Upper lobe of left lung (tissue), 6 donors: Measurements from ENCODE around the gene VPS9D1. TPM values are rescaled to one million over a fixed set of nuclear protein-coding genes. Genes with fewer than 3 reads are reported as not detected.

Experiments
- ATAC-seq, 2 donors: fragments of 200-7000 bp; cut with Tn5 transposase; one replicate each; pipeline ENCODE4 v1.9.1; 2022; ENCODE audit warnings: mild to moderate bottlenecking in 2 of 2, moderate library complexity in 2 of 2; ENCODE audit not compliant: low FRiP score in 2 of 2
- DNase-seq, 2 donors: peaks; one replicate each; pipeline ENCODE4 v3.0.0-alpha.2; 2019 to 2020
- H3K27ac ChIP-seq, 4 donors: fragments of 200-600 bp; sonication (generic); one replicate each; pipeline ENCODE4 v1.5.1; 2016 to 2019
- H3K27me3 ChIP-seq, 4 donors: fragments of 200-600 bp; sonication (generic); one replicate each; pipeline ENCODE4 v1.5.1; 2017 to 2019
- H3K36me3 ChIP-seq, 4 donors: fragments of 200-600 bp; sonication (generic); one replicate each; pipeline ENCODE4 v1.5.1; 2016 to 2019
- H3K4me1 ChIP-seq, 4 donors: fragments of 200-600 bp; sonication (generic); one replicate each; pipeline ENCODE4 v1.5.1; 2018 to 2019
- H3K4me3 ChIP-seq, 4 donors: fragments of 200-600 bp; sonication (generic); one replicate each; pipeline ENCODE4 v1.5.1; 2017 to 2019; ENCODE audit warnings: mild to moderate bottlenecking in 2 of 4, moderate library complexity in 1 of 4
- H3K9me3 ChIP-seq, 4 donors: fragments of 200-600 bp; sonication (generic); one replicate each; pipeline ENCODE4 v1.5.1; 2018 to 2019
- EP300 ChIP-seq, 4 donors: sonication (generic); formaldehyde crosslinking; IDR thresholded peaks; one replicate each; pipeline ENCODE4 v1.5.1; 2017; ENCODE audit warnings: antibody characterized with exemption in 4 of 4, control low read depth in 2 of 4
- POLR2A ChIP-seq, 4 donors: fragments of 450-650 bp; IDR thresholded peaks; one replicate each; pipeline ENCODE4 v1.5.1; 2016 to 2017; ENCODE audit warnings: antibody characterized with exemption in 4 of 4, mild to moderate bottlenecking in 2 of 4
- POLR2AphosphoS5 ChIP-seq, 2 donors: sonication (generic); formaldehyde crosslinking; IDR thresholded peaks; one replicate each; pipeline ENCODE4 v1.5.1; 2017; ENCODE audit warnings: antibody characterized with exemption in 2 of 2
- WGBS, 2 donors: methylation state at CpG; one replicate each; pipeline ENCODE4 v1.1.5; 2017 to 2018; 5-methylcytosine and 5-hydroxymethylcytosine counted together
- total RNA-seq, 6 donors: library from RNA; depleted of rRNA in 4 of 6; stranded (reverse); fragments of >200 nt in 4 of 6; gene quantifications; one replicate each; pipeline versions ENCODE4 v1.1.0 to v1.2.1, GENCODE V29; 2016 to 2021
- TF ChIP-seq, protein P1 (sequence below), 6 experiments: fragments of 450-650 bp in 4 of 6; fragments of 200-600 bp in 2 of 6; sonication (generic) in 2 of 6; IDR thresholded peaks; one replicate each; pipeline ENCODE4 v1.5.1; 2016 to 2019; ENCODE audit warnings: antibody characterized with exemption in 6 of 6
- donor health status: DM: no; HTN: no; CAD: no; lungs with moderate emphysema.
- donor health status: DM: no; HTN: yes; CAD: no; lungs with severe emphysema.

VPS9D1 gene
- total RNA-seq, 6 donors from 2014 or later = 7.4 to 45.1 (median 20.2) TPM

DNA sequence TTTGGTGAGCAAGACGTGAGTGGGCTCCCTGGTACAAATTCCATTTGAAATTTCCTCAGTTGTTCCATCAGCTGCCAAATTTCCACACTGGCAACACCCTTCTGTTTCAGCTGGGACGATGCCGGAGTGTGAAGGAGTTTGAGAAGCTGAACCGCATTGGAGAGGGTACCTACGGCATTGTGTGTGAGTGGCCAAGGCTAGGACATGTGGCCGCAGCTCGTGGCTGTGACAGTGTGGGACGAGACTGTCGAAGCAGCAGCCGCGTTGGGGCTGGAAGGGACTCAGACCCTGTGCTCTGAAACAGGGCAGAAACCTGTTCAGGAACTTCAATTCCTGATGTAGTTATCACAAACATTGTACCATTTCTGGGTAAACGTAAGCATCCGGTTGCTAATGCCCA lies 31.6 kb downstream of the VPS9D1 start:
- no peak overlapping the region for H3K4me3 ChIP-seq
- no peak overlapping the region for H3K27ac ChIP-seq
- H3K4me1 ChIP-seq = peaks cover 10 to 20% (median 12%) of the 10 kb centered on the region in 4 donors
- no peaks in the 10 kb centered on the region for H3K27me3 ChIP-seq
- DNase-seq (no peak), ATAC-seq (no peak)
- peaks cover 5 to 41% (median 35%) of the 10 kb centered on the region in 4 donors for H3K36me3 ChIP-seq
- WGBS, 2 donors = 96 to 97% methylated on average over 13 of the region's 13 CpGs
- H3K9me3 ChIP-seq = no peaks in the 10 kb centered on the region
- no peak for TF ChIP-seq POLR2A (IDR thresholded peaks at IDR 0.05)
- TF ChIP-seq, protein P1, sequence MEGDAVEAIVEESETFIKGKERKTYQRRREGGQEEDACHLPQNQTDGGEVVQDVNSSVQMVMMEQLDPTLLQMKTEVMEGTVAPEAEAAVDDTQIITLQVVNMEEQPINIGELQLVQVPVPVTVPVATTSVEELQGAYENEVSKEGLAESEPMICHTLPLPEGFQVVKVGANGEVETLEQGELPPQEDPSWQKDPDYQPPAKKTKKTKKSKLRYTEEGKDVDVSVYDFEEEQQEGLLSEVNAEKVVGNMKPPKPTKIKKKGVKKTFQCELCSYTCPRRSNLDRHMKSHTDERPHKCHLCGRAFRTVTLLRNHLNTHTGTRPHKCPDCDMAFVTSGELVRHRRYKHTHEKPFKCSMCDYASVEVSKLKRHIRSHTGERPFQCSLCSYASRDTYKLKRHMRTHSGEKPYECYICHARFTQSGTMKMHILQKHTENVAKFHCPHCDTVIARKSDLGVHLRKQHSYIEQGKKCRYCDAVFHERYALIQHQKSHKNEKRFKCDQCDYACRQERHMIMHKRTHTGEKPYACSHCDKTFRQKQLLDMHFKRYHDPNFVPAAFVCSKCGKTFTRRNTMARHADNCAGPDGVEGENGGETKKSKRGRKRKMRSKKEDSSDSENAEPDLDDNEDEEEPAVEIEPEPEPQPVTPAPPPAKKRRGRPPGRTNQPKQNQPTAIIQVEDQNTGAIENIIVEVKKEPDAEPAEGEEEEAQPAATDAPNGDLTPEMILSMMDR (IDR thresholded peaks at IDR 0.05) = no peak
- TF ChIP-seq EP300 (IDR thresholded peaks at IDR 0.05) = no peak
- no peak for TF ChIP-seq POLR2AphosphoS5 (IDR thresholded peaks at IDR 0.05)

DNA sequence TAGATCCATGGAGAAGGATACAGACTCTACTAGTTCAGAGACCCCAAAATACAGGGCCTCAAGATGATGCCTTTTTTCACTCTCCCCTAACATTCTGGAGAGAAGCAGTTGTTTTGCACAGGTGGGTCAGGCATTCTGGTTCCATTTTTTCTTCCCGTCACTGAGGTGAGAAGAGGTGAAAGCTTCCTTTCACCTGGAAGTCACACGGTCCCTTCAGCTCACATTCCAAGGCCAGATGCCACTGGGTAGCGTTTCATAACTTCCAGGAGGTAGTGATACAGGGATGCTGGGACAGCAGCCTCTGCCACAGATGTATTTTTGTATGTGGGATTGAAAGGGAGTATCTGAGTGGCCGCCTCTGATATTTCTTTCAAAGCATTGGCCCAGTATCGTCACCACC lies 32.3 kb downstream of the VPS9D1 start:
- Histone ChIP-seq H3K27me3 (no peaks in the 10 kb centered on the region), H3K4me1 (peaks cover 10 to 20% (median 12%) of the 10 kb centered on the region in 4 donors), H3K36me3 (peaks cover 5 to 34% (median 28%) of the 10 kb centered on the region in 4 donors), H3K27ac (no peak overlapping the region), H3K9me3 (no peaks in the 10 kb centered on the region), H3K4me3 (no peak overlapping the region)
- no peak for TF ChIP-seq EP300 (IDR thresholded peaks at IDR 0.05)
- TF ChIP-seq POLR2A (IDR thresholded peaks at IDR 0.05) = no peak
- no peak for TF ChIP-seq POLR2AphosphoS5 (IDR thresholded peaks at IDR 0.05)
- TF ChIP-seq, protein P1 (IDR thresholded peaks at IDR 0.05) = no peak
- WGBS, 2 donors = 92 to 93% methylated on average over 5 of the region's 5 CpGs
- DNase-seq (no peak), ATAC-seq (no peak)

DNA sequence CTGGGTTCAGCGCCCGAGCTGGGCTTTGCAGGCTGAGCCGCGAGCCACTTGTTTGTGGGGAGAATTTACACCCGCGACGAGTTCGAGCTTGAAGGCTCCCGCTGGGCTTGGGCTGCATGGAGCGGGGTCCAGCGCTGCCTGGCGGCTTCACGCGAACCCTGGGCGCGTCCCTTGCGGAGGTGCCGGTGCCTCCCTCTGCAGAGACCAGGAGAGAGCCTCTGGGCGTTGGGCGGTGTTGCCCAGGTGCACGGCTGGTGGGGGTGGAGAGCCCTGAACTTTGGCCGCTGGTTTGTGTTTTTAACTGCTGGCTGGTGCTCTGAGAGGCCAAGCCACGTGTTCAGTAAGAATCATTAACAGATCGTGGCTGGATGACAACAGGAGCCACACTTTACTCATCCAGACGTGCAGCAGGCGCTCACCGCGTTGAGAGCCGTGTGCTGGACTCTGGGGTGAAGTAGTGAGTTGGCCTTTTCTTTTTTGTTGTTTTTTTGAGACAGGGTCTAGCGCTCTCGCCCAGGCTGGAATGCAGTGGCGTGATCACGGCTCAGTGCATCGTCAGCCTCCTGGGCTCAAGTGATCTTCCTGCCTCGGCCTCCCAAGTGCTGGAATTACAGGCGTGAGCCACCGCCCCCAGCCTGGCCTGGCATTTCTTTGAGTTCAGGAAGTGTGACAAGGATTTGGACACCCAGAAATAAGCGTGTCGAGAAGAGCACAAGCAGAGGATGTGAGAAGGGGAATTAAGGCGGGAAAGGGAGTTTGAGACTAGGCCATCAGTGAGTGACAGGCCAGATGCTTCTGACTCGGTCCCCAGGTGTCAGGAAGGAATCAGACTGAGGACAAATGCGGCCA lies 33.4 kb downstream of the VPS9D1 start:
- peaks cover 5 to 23% (median 19%) of the 10 kb centered on the region in 4 donors for H3K36me3 ChIP-seq
- H3K27ac ChIP-seq = peak overlapping the region; percentile 80 to 91 (median 86)
- WGBS, 2 donors = 13 to 30% methylated on average over 19 to 37 of the region's 42 CpGs
- ATAC-seq (peak; percentile 25 to 68), DNase-seq (peak in 1 of 2 donors; percentile 43)
- TF ChIP-seq EP300 (IDR thresholded peaks at IDR 0.05) (no peak), POLR2AphosphoS5 (IDR thresholded peaks at IDR 0.05) (no peak), POLR2A (IDR thresholded peaks at IDR 0.05) (no peak)
- TF ChIP-seq, protein P1 (IDR thresholded peaks at IDR 0.05) = no peak
- no peaks in the 10 kb centered on the region for H3K27me3 ChIP-seq
- peak overlapping the region; percentile 71 to 95 (median 84) for H3K4me3 ChIP-seq
- no peaks in the 10 kb centered on the region for H3K9me3 ChIP-seq
- peaks cover 10 to 20% (median 12%) of the 10 kb centered on the region in 4 donors for H3K4me1 ChIP-seq

DNA sequence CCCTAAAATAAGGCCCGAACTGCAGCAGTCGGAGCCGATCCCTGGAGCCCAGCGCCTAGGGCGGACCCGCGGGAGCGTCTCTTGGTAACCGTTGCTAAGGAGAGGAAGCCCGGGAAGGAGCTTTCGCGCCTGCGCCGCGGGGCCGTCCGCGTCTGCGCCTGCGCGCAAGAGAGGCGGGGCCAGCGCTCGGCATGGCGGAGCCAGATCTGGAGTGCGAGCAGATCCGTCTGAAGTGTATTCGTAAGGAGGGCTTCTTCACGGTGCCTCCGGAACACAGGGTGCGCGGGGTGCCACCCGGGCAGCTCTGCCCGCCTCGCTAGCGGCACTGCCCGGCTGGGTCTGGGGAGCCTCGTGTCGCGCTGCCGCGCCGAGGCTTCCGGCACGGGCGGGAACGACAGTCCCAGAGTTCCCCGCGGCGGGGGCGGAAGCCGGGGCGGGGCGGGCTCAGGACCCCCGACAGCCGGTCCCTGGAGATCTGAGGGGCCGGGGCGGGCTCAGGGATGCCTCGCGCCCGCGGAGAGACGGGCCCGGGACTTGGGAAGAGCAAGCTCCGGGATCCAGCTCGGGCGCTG lies 34.1 kb downstream of the VPS9D1 start, which contains the start of gene CDK10:
CDK10 (plus strand) TSS at position 170 of the 572 bp plus-strand sequence; CDS start at position 192, 22 bp downstream.
- peaks cover 0 to 16% (median 12%) of the 10 kb centered on the region in 4 donors for H3K36me3 ChIP-seq
- TF ChIP-seq POLR2A (IDR thresholded peaks at IDR 0.05) (peak in 3 of 4 donors; percentile 23 to 92 (median 65)), EP300 (IDR thresholded peaks at IDR 0.05) (no peak), POLR2AphosphoS5 (IDR thresholded peaks at IDR 0.05) (peak; percentile 68 to 83)
- TF ChIP-seq, protein P1 (IDR thresholded peaks at IDR 0.05) = peak in 2 of 6 experiments; percentile 21 to 39
- DNase-seq (peak; percentile 89 to 98), ATAC-seq (peak; percentile 89 to 95)
- WGBS, 2 donors = 2% methylated on average over 40 of the region's 67 CpGs; no CpG with 5 or more reads in 1 of the 2 donors
- H3K27ac ChIP-seq = peak within 1 kb of the TSS; percentile 80 to 91 (median 86)
- peaks cover 10 to 20% (median 12%) of the 10 kb centered on the region in 4 donors for H3K4me1 ChIP-seq
- H3K27me3 ChIP-seq = no peaks in the 10 kb centered on the region
- H3K9me3 ChIP-seq = no peaks in the 10 kb centered on the region
- H3K4me3 ChIP-seq = peak within 1 kb of the TSS; percentile 71 to 95 (median 84)
